DND-41 (cell line): Measurements from ENCODE around the gene CD79A.

Experiments
- EZH2 ChIP-seq: IDR thresholded peaks from 3 replicates; pipeline ENCODE4 v1.6.1; 2012; ENCODE audit warnings: borderline replicate concordance, low read depth, mild to moderate bottlenecking, moderate library complexity, low read length, inconsistent platforms; ENCODE audit not compliant: severe bottlenecking
- TF ChIP-seq, protein P1 (sequence below): IDR thresholded peaks from 2 replicates; pipeline ENCODE4 v1.5.1; 2012; ENCODE audit warnings: borderline replicate concordance, low read length, moderate library complexity, mild to moderate bottlenecking; ENCODE audit not compliant: poor library complexity, severe bottlenecking; ENCODE audit errors: extremely low read depth

- no peak for TF ChIP-seq EZH2
- TF ChIP-seq, protein P1, sequence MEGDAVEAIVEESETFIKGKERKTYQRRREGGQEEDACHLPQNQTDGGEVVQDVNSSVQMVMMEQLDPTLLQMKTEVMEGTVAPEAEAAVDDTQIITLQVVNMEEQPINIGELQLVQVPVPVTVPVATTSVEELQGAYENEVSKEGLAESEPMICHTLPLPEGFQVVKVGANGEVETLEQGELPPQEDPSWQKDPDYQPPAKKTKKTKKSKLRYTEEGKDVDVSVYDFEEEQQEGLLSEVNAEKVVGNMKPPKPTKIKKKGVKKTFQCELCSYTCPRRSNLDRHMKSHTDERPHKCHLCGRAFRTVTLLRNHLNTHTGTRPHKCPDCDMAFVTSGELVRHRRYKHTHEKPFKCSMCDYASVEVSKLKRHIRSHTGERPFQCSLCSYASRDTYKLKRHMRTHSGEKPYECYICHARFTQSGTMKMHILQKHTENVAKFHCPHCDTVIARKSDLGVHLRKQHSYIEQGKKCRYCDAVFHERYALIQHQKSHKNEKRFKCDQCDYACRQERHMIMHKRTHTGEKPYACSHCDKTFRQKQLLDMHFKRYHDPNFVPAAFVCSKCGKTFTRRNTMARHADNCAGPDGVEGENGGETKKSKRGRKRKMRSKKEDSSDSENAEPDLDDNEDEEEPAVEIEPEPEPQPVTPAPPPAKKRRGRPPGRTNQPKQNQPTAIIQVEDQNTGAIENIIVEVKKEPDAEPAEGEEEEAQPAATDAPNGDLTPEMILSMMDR, result no peak
Observed at GRCh38 chr19:41920882-41921576, 44.0 kb downstream of the CD79A start.
